HepG2 (cell line): ENCODE measurements around the gene DBNDD1. TPM values are rescaled to one million over a fixed set of nuclear protein-coding genes. Genes with fewer than 3 reads are reported as not detected.

Experiments used
- ARID2 ChIP-seq: sonication (generic); formaldehyde crosslinking; IDR thresholded peaks from 2 replicates; pipeline ENCODE4 v1.8.1; 2022; ENCODE audit warnings: mild to moderate bottlenecking, missing genetic modification reagents, borderline replicate concordance
- ARNT ChIP-seq: fragments of 450-650 bp; IDR thresholded peaks from 2 replicates; pipeline ENCODE4 v1.6.1; 2017
- CREM ChIP-seq, 2 experiments: sonication (generic) in 1 of 2; formaldehyde crosslinking in 1 of 2; IDR thresholded peaks; 2 replicates each; pipeline versions ENCODE4 v1.4.0 to v1.6.1; 2016 to 2020; ENCODE audit warnings: antibody characterized with exemption in 1 of 2, mild to moderate bottlenecking in 1 of 2, missing genetic modification reagents in 1 of 2
- DPF2 ChIP-seq: sonication (generic); formaldehyde crosslinking; IDR thresholded peaks from 2 replicates; pipeline ENCODE4 v1.4.0; 2020; ENCODE audit warnings: mild to moderate bottlenecking, low read depth, missing genetic modification reagents, borderline replicate concordance
- FOXA3 ChIP-seq: IDR thresholded peaks from 2 replicates; pipeline ENCODE4 v1.6.1; 2016; ENCODE audit warnings: missing genetic modification reagents, missing compliant biosample characterization
- FOXO4 ChIP-seq: sonication (generic); formaldehyde crosslinking; conservative IDR thresholded peaks from 2 replicates; pipeline ENCODE4 v1.8.1; 2023; ENCODE audit warnings: missing genetic modification reagents
- JUND ChIP-seq: sonication (generic); formaldehyde crosslinking; IDR thresholded peaks from 2 replicates; pipeline ENCODE4 v1.8.0; 2022; ENCODE audit warnings: mild to moderate bottlenecking, missing genetic modification reagents
- MEIS2 ChIP-seq: sonication (generic); formaldehyde crosslinking; IDR thresholded peaks from 2 replicates; pipeline ENCODE4 v1.9.0; 2021; ENCODE audit warnings: mild to moderate bottlenecking, missing genetic modification reagents
- MXD4 ChIP-seq: IDR thresholded peaks from 2 replicates; pipeline ENCODE4 v1.6.1; 2016; ENCODE audit warnings: mild to moderate bottlenecking, missing biosample characterization, missing genetic modification reagents
- PHF5A ChIP-seq: IDR thresholded peaks from one replicate; pipeline ENCODE4 v1.6.1; 2018; ENCODE audit warnings: low read depth, missing genetic modification reagents; ENCODE audit not compliant: unreplicated experiment
- RAD21 ChIP-seq: fragments of 450-650 bp; formaldehyde crosslinking; IDR thresholded peaks from 2 replicates; pipeline ENCODE4 v1.5.0; 2020; ENCODE audit warnings: mild to moderate bottlenecking
- SIN3A ChIP-seq: IDR thresholded peaks from 2 replicates; pipeline ENCODE4 v1.6.1; 2011; ENCODE audit warnings: low read depth, mild to moderate bottlenecking, control low read depth, low read length, borderline replicate concordance
- SP2 ChIP-seq: sonication (generic); formaldehyde crosslinking; IDR thresholded peaks from 2 replicates; pipeline ENCODE4 v1.5.1; 2020; ENCODE audit warnings: mild to moderate bottlenecking, missing genetic modification reagents
- ZBTB20 ChIP-seq: sonication (generic); formaldehyde crosslinking; IDR thresholded peaks from 2 replicates; pipeline ENCODE4 v1.8.1; 2023; ENCODE audit warnings: missing genetic modification reagents, low read depth, mild to moderate bottlenecking, borderline replicate concordance
- ZBTB4 ChIP-seq: sonication (generic); formaldehyde crosslinking; IDR thresholded peaks from 2 replicates; pipeline ENCODE4 v1.4.0; 2020; ENCODE audit warnings: missing genetic modification reagents, mild to moderate bottlenecking, borderline replicate concordance
- ZBTB42 ChIP-seq: sonication (generic); formaldehyde crosslinking; IDR thresholded peaks from 2 replicates; pipeline ENCODE4 v1.5.0; 2020; ENCODE audit warnings: mild to moderate bottlenecking, missing genetic modification reagents
- ZBTB46 ChIP-seq: sonication (generic); formaldehyde crosslinking; IDR thresholded peaks from 2 replicates; pipeline ENCODE4 v1.4.0; 2020; ENCODE audit warnings: mild to moderate bottlenecking, missing genetic modification reagents, borderline replicate concordance
- ZNF260 ChIP-seq: sonication (generic); formaldehyde crosslinking; IDR thresholded peaks from 2 replicates; pipeline ENCODE4 v1.4.0; 2020; ENCODE audit warnings: missing genetic modification reagents, low read depth, mild to moderate bottlenecking, borderline replicate concordance
- ZNF274 ChIP-seq: sonication (generic); formaldehyde crosslinking; IDR thresholded peaks from 2 replicates; pipeline ENCODE4 v1.5.1; 2020; ENCODE audit warnings: mild to moderate bottlenecking, missing genetic modification reagents
- ZNF33B ChIP-seq: sonication (generic); formaldehyde crosslinking; IDR thresholded peaks from 2 replicates; pipeline ENCODE4 v1.5.1; 2020; ENCODE audit warnings: mild to moderate bottlenecking, missing genetic modification reagents
- ZNF530 ChIP-seq: sonication (generic); formaldehyde crosslinking; IDR thresholded peaks from 2 replicates; pipeline ENCODE4 v1.5.0; 2020; ENCODE audit warnings: low read depth, mild to moderate bottlenecking, missing genetic modification reagents
- ZNF558 ChIP-seq: sonication (generic); formaldehyde crosslinking; IDR thresholded peaks from 2 replicates; pipeline ENCODE4 v1.9.0; 2022; ENCODE audit warnings: mild to moderate bottlenecking, missing genetic modification reagents, borderline replicate concordance
- ZNF773 ChIP-seq: sonication (generic); formaldehyde crosslinking; IDR thresholded peaks from 2 replicates; pipeline ENCODE4 v1.4.0; 2020; ENCODE audit warnings: missing genetic modification reagents, borderline replicate concordance
- ZNF878 ChIP-seq: sonication (generic); formaldehyde crosslinking; IDR thresholded peaks from 2 replicates; pipeline ENCODE4 v1.8.1; 2023; ENCODE audit warnings: mild to moderate bottlenecking, missing genetic modification reagents, moderate library complexity
- polyA plus RNA-seq, 8 experiments: library from polyadenylated mRNA; depleted of rRNA in 3 of 8; stranded (reverse) in 7 of 8; unstranded in 1 of 8; fragments of >200 nt; fragmentation: Illumina TruSeq in 4 of 8; extraction: Trizol in 4 of 8; gene quantifications; 2 replicates each; pipeline versions ENCODE4 v1.2.1 to v1.2.3, GENCODE V29; 2011 to 2016; ENCODE audit warnings: low read depth in 4 of 8, missing spikeins in 1 of 8, mixed read lengths in 1 of 8; ENCODE audit not compliant: insufficient read depth in 1 of 8
- total RNA-seq, 5 experiments: library from RNA; depleted of rRNA; stranded (reverse); fragments of >200 nt; fragmentation: Illumina TruSeq; extraction: Trizol; gene quantifications; 2 replicates each; pipeline ENCODE4 v1.2.3, GENCODE V29; 2016; ENCODE audit warnings: low read depth in 1 of 5

Gene DBNDD1
- total and polyA plus RNA-seq, 2 of the 13 experiments (the other 11 are each of a cell fraction or from before 2014, with no cell fraction given) = 17.0 to 40.4 TPM

GRCh38 chr16:90046122-90046970, 27.1 kb upstream of the DBNDD1 start (continued):
- peak; percentile 78; the same call in 1 of the 2 replicates for TF ChIP-seq ZBTB4 (CRISPR knock-in tag)
- no peak for TF ChIP-seq FOXA3 (CRISPR knock-in tag)
- TF ChIP-seq ZNF33B (CRISPR knock-in tag) = no peak
- TF ChIP-seq ZNF274 (CRISPR knock-in tag) = no peak
- no peak for TF ChIP-seq RAD21
- no peak for TF ChIP-seq CREM (IDR thresholded peaks at IDR 0.05)
- no peak for TF ChIP-seq CREM (CRISPR knock-in tag; IDR thresholded peaks at IDR 0.05)
- no peak for TF ChIP-seq FOXO4
- no peak for TF ChIP-seq ZBTB20
- TF ChIP-seq MXD4 (CRISPR knock-in tag) = no peak
- no peak for TF ChIP-seq ZNF773 (CRISPR knock-in tag)
- no peak for TF ChIP-seq SIN3A
- no peak for TF ChIP-seq ZNF260 (CRISPR knock-in tag)
- TF ChIP-seq ARID2 (CRISPR knock-in tag) = 0 out of 2 replicates have a peak, but pooled peaks have one; percentile 18
- TF ChIP-seq ZNF530 (CRISPR knock-in tag) = no peak
- no peak for TF ChIP-seq ARNT
- no peak for TF ChIP-seq JUND
- TF ChIP-seq DPF2 = no peak
- no peak for TF ChIP-seq MEIS2 (CRISPR knock-in tag)
- no peak for TF ChIP-seq SP2 (CRISPR knock-in tag)
- no peak for TF ChIP-seq PHF5A (CRISPR knock-in tag)
- TF ChIP-seq ZBTB46 (CRISPR knock-in tag) = 0 out of 2 replicates have a peak, but pooled peaks have one; percentile 66
- no peak for TF ChIP-seq ZNF558
- no peak for TF ChIP-seq ZNF878 (CRISPR knock-in tag)
- TF ChIP-seq ZBTB42 (CRISPR knock-in tag) = 0 out of 2 replicates have a peak, but pooled peaks have one; percentile 8
